Natural killer cell (primary cell): ENCODE measurements around the gene FAM193A. TPM values are rescaled to one million over a fixed set of nuclear protein-coding genes. Genes with fewer than 3 reads are reported as not detected.

Source experiments
- ATAC-seq, 3 donors: fragments of 150-1000 bp in 2 of 3; fragments of 200-7000 bp in 1 of 3; cut with Tn5 transposase; 1 replicate in 1 of 3; 2 replicates in 2 of 3; pipeline ENCODE4 v1.10.0; 2021; ENCODE audit warnings: mild to moderate bottlenecking in 2 of 3, moderate library complexity in 2 of 3
- DNase-seq, 2 donors: peaks; one replicate each; pipeline versions ENCODE4 v3.0.0 to v3.0.0-alpha.2; 2013 to 2021; ENCODE audit warnings: mixed read lengths in 1 of 2
- H3K27ac ChIP-seq: one replicate; pipeline ENCODE4 v1.5.1; 2013; ENCODE audit warnings: mild to moderate bottlenecking, low read length
- H3K27me3 ChIP-seq: one replicate; pipeline ENCODE4 v1.6.1; 2013; ENCODE audit warnings: low read length; ENCODE audit not compliant: control insufficient read depth, insufficient read depth
- H3K36me3 ChIP-seq: one replicate; pipeline ENCODE4 v1.6.1; 2013; ENCODE audit warnings: low read length; ENCODE audit not compliant: control insufficient read depth, insufficient read depth
- H3K4me1 ChIP-seq: one replicate; pipeline ENCODE4 v1.6.1; 2013; ENCODE audit warnings: low read length; ENCODE audit not compliant: control insufficient read depth, insufficient read depth
- H3K4me3 ChIP-seq: one replicate; pipeline ENCODE4 v1.5.1; 2013; ENCODE audit warnings: low read length
- H3K9me3 ChIP-seq: one replicate; pipeline ENCODE4 v1.6.1; 2013; ENCODE audit warnings: low read length; ENCODE audit not compliant: control insufficient read depth, insufficient read depth
- H3K27ac Mint-ChIP-seq, 2 donors: one replicate each; pipeline ENCODE4 v1.8.0; 2022; ENCODE audit warnings: mild to moderate bottlenecking in 2 of 2, mixed read lengths in 2 of 2, moderate library complexity in 1 of 2
- H3K27me3 Mint-ChIP-seq, 2 donors: one replicate each; pipeline ENCODE4 v1.8.0; 2022; ENCODE audit warnings: low read depth in 2 of 2, mixed read lengths in 2 of 2
- H3K36me3 Mint-ChIP-seq: one replicate; pipeline ENCODE4 v1.8.0; 2022; ENCODE audit warnings: mixed read lengths
- H3K4me1 Mint-ChIP-seq, 2 donors: one replicate each; pipeline ENCODE4 v1.8.0; 2022; ENCODE audit warnings: mixed read lengths in 2 of 2
- H3K4me3 Mint-ChIP-seq: one replicate; pipeline ENCODE4 v1.8.0; 2022; ENCODE audit warnings: mild to moderate bottlenecking, moderate library complexity, mixed read lengths
- H3K9me3 Mint-ChIP-seq, 2 donors: one replicate each; pipeline ENCODE4 v1.8.0; 2022; ENCODE audit warnings: mixed read lengths in 2 of 2
- CTCF ChIP-seq: fragments of 200-600 bp; IDR thresholded peaks from one replicate; pipeline ENCODE4 v1.8.0; 2022; ENCODE audit warnings: antibody characterized with exemption
- WGBS: methylation state at CpG from one replicate; pipeline ENCODE4 v1.1.7; 2013; ENCODE audit warnings: missing lambda C conversion rate; ENCODE audit not compliant: insufficient coverage; 5-methylcytosine and 5-hydroxymethylcytosine counted together
- intact Hi-C: fragments of 100-400 bp; cut with micrococcal nuclease; formaldehyde crosslinking; loops from one replicate; pipeline ENCODE4 v1.14.2; 2022
- total RNA-seq, 4 donors: library from RNA; stranded (reverse); fragments of 120-200 nt in 1 of 4; gene quantifications; one replicate each; pipeline versions ENCODE4 v1.2.3 to v1.2.4, GENCODE V29; 2013 to 2022

FAM193A gene
- total RNA-seq, 3 donors from 2014 or later (not counting 1 experiment from before 2014, with no cell fraction given) = 39.4 to 49.3 (median 48.1) TPM

GRCh38 chr4:2652415-2653160 is 116.1 kb downstream of the FAM193A start:
- intact Hi-C loops = no loop called here
- ATAC-seq = no peak
- Histone ChIP-seq H3K27ac (no peak overlapping the region), H3K4me3 (no peak overlapping the region), H3K9me3 (no peaks in the 10 kb centered on the region), H3K4me1 (no peaks in the 10 kb centered on the region), H3K36me3 (peaks cover 36% of the 10 kb centered on the region), H3K27me3 (no peaks in the 10 kb centered on the region)
- WGBS = 51% methylated on average over 13 of the region's 14 CpGs
- no peak for DNase-seq
- Mint-ChIP-seq H3K36me3 (peaks cover 7% of the 10 kb centered on the region), H3K9me3 (no peaks in the 10 kb centered on the region), H3K27ac (peak overlapping the region; percentile 64 to 79), H3K4me3 (no peak overlapping the region), H3K4me1 (peaks cover 18 to 19% of the 10 kb centered on the region in 2 donors), H3K27me3 (no peaks in the 10 kb centered on the region)
- TF ChIP-seq CTCF = no peak

GRCh38 chr4:2660596-2661211 is 124.3 kb downstream of the FAM193A start:
- intact Hi-C loops = no loop called here
- no peaks in the 10 kb centered on the region for H3K9me3 Mint-ChIP-seq
- no peak for TF ChIP-seq CTCF
- no peaks in the 10 kb centered on the region for H3K4me1 ChIP-seq
- no peak for ATAC-seq
- WGBS = 99% methylated on average over 8 of the region's 8 CpGs
- H3K4me3 Mint-ChIP-seq = no peak overlapping the region
- peaks cover 0 to 6% of the 10 kb centered on the region in 2 donors for H3K4me1 Mint-ChIP-seq
- H3K36me3 ChIP-seq = peaks cover 62% of the 10 kb centered on the region
- no peak overlapping the region for H3K27ac ChIP-seq
- H3K27me3 ChIP-seq = no peaks in the 10 kb centered on the region
- DNase-seq = no peak
- no peaks in the 10 kb centered on the region for H3K9me3 ChIP-seq
- H3K27ac Mint-ChIP-seq = peak overlapping the region in 1 of 2 donors; percentile 38
- H3K4me3 ChIP-seq = no peak overlapping the region
- no peaks in the 10 kb centered on the region for H3K27me3 Mint-ChIP-seq
- H3K36me3 Mint-ChIP-seq = peaks cover 18% of the 10 kb centered on the region

GRCh38 chr4:2662598-2662997 is 126.2 kb downstream of the FAM193A start:
- H3K27ac Mint-ChIP-seq = peak overlapping the region in 1 of 2 donors; percentile 48
- Histone ChIP-seq H3K27me3 (no peaks in the 10 kb centered on the region), H3K27ac (no peak overlapping the region), H3K4me3 (no peak overlapping the region), H3K9me3 (no peaks in the 10 kb centered on the region), H3K4me1 (no peaks in the 10 kb centered on the region), H3K36me3 (peaks cover 59% of the 10 kb centered on the region)
- DNase-seq (no peak), ATAC-seq (no peak)
- no peak for TF ChIP-seq CTCF
- H3K36me3 Mint-ChIP-seq = peaks cover 18% of the 10 kb centered on the region
- 94% methylated on average over 4 of the region's 4 CpGs for WGBS
- H3K9me3 Mint-ChIP-seq = no peaks in the 10 kb centered on the region
- intact Hi-C loops = no loop called here
- no peak overlapping the region for H3K4me3 Mint-ChIP-seq
- no peaks in the 10 kb centered on the region for H3K27me3 Mint-ChIP-seq
- peaks cover 11 to 23% of the 10 kb centered on the region in 2 donors for H3K4me1 Mint-ChIP-seq
